ENCODE results near the gene ACADSB. TPM values are rescaled to one million over a fixed set of nuclear protein-coding genes. Genes with fewer than 3 reads are reported as not detected.

Gene ACADSB
- total RNA-seq, 1 donor from 2014 or later = 27.1 TPM

- no peaks in the 10 kb centered on the region for H3K9me3 ChIP-seq
- intact Hi-C loops (cut with DNase I) = no loop called here
- H3K27me3 ChIP-seq = peaks cover 3% of the 10 kb centered on the region
- H3K27ac ChIP-seq = no peak overlapping the region
- ATAC-seq (no peak), DNase-seq (no peak)
- no peak overlapping the region for H3K4me3 ChIP-seq
- no peaks in the 10 kb centered on the region for H3K4me1 ChIP-seq
- TF ChIP-seq CTCF (IDR thresholded peaks at IDR 0.05) = no peak
- H3K36me3 ChIP-seq = no peaks in the 10 kb centered on the region
Measured at GRCh38 chr10:123101872-123102271, 93.1 kb downstream of the ACADSB start.

DNA sequence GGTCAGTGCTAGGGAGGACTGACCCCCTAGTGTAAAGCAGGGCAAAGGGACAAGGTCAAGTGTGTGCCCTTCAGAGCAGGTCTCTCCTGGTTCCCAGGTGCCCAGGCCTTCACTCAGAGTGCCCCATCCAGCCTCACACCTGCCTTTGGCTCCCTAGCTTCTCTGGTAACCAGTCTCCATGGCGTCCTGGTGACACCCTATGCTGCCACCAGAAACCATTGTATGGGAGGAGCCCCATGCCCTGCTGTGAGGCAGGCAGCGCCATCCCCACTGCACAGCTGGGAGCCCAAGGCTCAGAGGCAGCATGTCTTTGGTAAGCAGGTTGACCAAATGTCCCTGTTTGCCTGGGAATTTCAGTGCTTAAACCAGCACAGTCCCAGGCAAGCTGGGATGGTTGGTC is 93.9 kb downstream of the ACADSB start:
- Histone ChIP-seq H3K4me1 (no peaks in the 10 kb centered on the region), H3K27ac (no peak overlapping the region), H3K4me3 (no peak overlapping the region), H3K36me3 (no peaks in the 10 kb centered on the region), H3K27me3 (peaks cover 3% of the 10 kb centered on the region), H3K9me3 (no peaks in the 10 kb centered on the region)
- TF ChIP-seq CTCF (IDR thresholded peaks at IDR 0.05) = no peak
- DNase-seq = no peak
- peak; percentile 19 for ATAC-seq
- intact Hi-C loops (cut with DNase I) = no loop called here

DNA sequence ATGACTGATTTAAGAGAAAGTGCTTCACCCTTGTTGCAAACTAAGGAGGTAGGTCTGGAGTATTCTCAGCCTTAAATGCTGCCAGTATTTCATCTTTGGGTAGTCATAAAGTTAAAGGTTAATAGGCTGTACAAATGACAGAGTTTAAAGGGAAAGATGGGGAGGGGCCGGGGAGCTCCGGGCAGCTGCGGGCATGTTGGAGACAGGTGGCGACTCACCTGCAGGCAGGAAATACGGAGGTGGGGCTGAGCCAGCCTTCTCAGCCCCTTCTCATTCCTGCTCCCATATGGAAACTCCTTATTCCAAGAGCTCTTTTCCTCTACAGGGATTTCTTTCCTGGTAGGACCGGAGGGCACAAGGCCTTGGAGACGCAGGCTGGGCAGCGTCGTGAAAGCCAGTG is 95.1 kb downstream of the ACADSB start:
- Histone ChIP-seq H3K4me3 (no peak overlapping the region), H3K9me3 (no peaks in the 10 kb centered on the region), H3K36me3 (no peaks in the 10 kb centered on the region), H3K27ac (no peak overlapping the region), H3K4me1 (no peaks in the 10 kb centered on the region), H3K27me3 (peaks cover 3% of the 10 kb centered on the region)
- DNase-seq (no peak), ATAC-seq (no peak)
- intact Hi-C loops (cut with DNase I) = no loop called here
- TF ChIP-seq CTCF (IDR thresholded peaks at IDR 0.05) = no peak

Other genes starting within 250 kb of the ACADSB start
- 0.78 TPM for gene CUZD1, start 163.1 kb upstream of the ACADSB start, total RNA-seq
- gene FAM24B, start 129.4 kb upstream of the ACADSB start, total RNA-seq = 3.6 TPM
- not detected for gene FAM24A, start 98.4 kb upstream of the ACADSB start, total RNA-seq
- 7.6 TPM for gene C10orf88, start 54.8 kb upstream of the ACADSB start, total RNA-seq
- gene PSTK, start 28.6 kb upstream of the ACADSB start, total RNA-seq = 2.5 TPM
- 19.9 TPM for gene IKZF5, start 211 bp upstream of the ACADSB start, total RNA-seq
- gene HMX3, start 127.0 kb downstream of the ACADSB start, total RNA-seq = not detected
- not detected for gene HMX2, start 139.1 kb downstream of the ACADSB start, total RNA-seq
- gene BUB3, start 145.4 kb downstream of the ACADSB start, total RNA-seq = 61.8 TPM

Measured in upper lobe of right lung (tissue), 1 donor.